Coronary artery (tissue), 2 donors: ENCODE measurements around the gene NEO1.

Source experiments
- DNase-seq: peaks from one replicate; pipeline ENCODE4 v3.0.0-alpha.2; 2017; ENCODE audit warnings: low spot score
- H3K27ac ChIP-seq, 2 donors: fragments of 200-600 bp; sonication (generic); one replicate each; pipeline ENCODE4 v1.5.1; 2016 to 2019
- H3K4me3 ChIP-seq: fragments of 200-600 bp; sonication (generic); 2 replicates; pipeline ENCODE4 v1.5.1; 2016; ENCODE audit warnings: mild to moderate bottlenecking, moderate library complexity
- TF ChIP-seq, protein P1 (sequence below): fragments of 200-600 bp; sonication (generic); IDR thresholded peaks from one replicate; pipeline ENCODE4 v1.5.1; 2019; ENCODE audit warnings: antibody characterized with exemption

The NEO1 gene

GRCh38 chr15:73021139-73021621, 31.1 kb upstream of the NEO1 start:
- H3K4me3 ChIP-seq: no peak overlapping the region
- H3K27ac ChIP-seq: no peak overlapping the region
- DNase-seq: no peak

GRCh38 chr15:73022161-73022560, 30.1 kb upstream of the NEO1 start:
- Histone ChIP-seq H3K4me3 (no peak overlapping the region), H3K27ac (no peak overlapping the region)
- TF ChIP-seq, protein P1, sequence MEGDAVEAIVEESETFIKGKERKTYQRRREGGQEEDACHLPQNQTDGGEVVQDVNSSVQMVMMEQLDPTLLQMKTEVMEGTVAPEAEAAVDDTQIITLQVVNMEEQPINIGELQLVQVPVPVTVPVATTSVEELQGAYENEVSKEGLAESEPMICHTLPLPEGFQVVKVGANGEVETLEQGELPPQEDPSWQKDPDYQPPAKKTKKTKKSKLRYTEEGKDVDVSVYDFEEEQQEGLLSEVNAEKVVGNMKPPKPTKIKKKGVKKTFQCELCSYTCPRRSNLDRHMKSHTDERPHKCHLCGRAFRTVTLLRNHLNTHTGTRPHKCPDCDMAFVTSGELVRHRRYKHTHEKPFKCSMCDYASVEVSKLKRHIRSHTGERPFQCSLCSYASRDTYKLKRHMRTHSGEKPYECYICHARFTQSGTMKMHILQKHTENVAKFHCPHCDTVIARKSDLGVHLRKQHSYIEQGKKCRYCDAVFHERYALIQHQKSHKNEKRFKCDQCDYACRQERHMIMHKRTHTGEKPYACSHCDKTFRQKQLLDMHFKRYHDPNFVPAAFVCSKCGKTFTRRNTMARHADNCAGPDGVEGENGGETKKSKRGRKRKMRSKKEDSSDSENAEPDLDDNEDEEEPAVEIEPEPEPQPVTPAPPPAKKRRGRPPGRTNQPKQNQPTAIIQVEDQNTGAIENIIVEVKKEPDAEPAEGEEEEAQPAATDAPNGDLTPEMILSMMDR: no peak
- DNase-seq: no peak

More at GRCh38 chr15:73021139-73021621, 31.1 kb upstream of the NEO1 start:
- TF ChIP-seq, protein P1: no peak

- DNase-seq: no peak
- TF ChIP-seq, protein P1: no peak
- H3K27ac ChIP-seq: no peak overlapping the region
- no peak overlapping the region for H3K4me3 ChIP-seq
Observed at GRCh38 chr15:73023071-73023470, 29.2 kb upstream of the NEO1 start.

- no peak for DNase-seq
- Histone ChIP-seq H3K27ac (no peak overlapping the region), H3K4me3 (no peak overlapping the region)
- TF ChIP-seq, protein P1: no peak
Observed at GRCh38 chr15:73024168-73024567, 28.1 kb upstream of the NEO1 start.

DNA sequence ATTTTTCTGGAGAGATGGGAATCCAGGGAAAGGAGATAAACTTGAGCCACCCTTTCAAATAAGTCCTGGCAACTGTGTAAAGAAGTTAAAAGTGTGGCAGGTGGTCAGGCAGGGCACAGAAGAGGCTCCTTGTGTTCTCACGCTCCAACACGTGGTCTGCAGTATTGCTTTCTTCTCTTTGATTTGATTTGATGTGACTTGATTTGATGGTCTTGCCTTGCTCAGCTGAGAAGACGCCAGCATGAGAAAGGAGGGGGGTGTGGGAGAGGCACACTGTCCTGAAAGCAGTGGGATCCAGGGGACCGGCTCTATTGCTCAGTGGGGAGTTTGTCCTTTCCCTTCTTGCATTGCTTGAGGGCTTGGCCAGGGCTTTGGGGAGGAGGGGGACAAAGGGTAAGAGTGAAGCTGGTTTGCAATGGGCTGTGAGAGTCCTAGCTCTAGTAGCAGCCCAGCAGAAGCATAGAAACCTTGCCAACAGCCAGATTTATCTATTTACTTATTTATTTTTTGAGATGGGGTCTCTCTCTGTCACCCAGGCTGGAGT, 25.7 kb upstream of the NEO1 start:
- DNase-seq: no peak
- no peak overlapping the region for H3K27ac ChIP-seq
- TF ChIP-seq, protein P1: no peak
- H3K4me3 ChIP-seq: no peak overlapping the region

DNA sequence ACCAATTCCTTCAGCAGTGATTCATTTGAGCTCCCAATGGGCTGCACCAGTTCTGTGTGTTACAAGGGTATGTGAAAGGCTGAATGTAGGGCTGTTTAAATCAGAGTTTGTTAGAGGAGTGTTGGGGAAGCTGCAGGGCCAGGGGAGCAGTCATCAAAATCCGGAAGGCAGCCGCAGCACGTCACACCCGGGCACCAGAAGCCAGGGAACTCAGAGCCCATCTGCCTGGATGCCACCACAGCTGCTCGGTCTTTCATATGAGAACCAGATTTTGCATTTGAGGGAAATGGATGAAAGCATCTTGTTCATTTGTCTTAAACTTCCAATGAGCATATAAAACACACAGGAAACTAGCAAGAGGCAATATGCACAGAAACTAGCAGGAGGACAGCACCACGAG, 24.2 kb upstream of the NEO1 start:
- TF ChIP-seq, protein P1: no peak
- H3K27ac ChIP-seq: no peak overlapping the region
- no peak for DNase-seq

DNA sequence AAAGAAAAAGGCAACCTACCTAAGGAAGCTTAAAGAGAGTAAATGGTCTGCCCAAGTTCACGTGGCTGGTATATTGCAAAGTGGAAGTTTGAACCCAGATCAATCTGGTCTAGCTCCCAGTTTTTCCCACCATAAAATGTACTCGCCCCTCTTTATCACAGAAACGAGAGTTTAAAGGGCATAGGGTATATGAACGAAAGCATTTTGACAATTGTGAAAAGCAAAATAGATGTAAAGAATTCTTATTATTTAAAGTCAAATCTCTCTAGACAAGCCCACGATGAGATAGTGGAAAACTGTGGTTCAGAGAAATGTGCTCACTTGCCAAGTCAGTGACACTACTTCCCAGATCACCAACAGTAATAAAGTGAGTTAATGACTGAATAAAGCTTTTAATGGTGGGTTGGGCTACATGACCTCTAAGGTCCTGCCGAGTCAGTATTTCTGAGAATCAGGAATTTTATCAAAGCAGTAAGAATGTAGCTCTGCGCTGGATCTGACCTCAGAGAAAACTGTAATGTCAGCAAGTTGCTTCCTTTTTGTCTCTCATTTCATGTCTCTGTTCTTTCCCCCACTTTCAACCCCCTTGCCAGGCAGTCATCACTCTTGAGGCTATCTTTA, 23.3 kb upstream of the NEO1 start:
- Histone ChIP-seq H3K27ac (no peak overlapping the region), H3K4me3 (no peak overlapping the region)
- no peak for DNase-seq
- TF ChIP-seq, protein P1: no peak

More for the DNA sequence above, 24.2 kb upstream of the NEO1 start:
- H3K4me3 ChIP-seq: no peak overlapping the region
